Measurements from ENCODE around the gene KCNQ1. TPM values are rescaled to one million over a fixed set of nuclear protein-coding genes. Genes with fewer than 3 reads are reported as not detected.

The KCNQ1 gene
- total and polyA plus RNA-seq, 2 donors (not counting 3 experiments of a cell fraction or from before 2014, with no cell fraction given) = 0.07 to 0.09 TPM

DNA sequence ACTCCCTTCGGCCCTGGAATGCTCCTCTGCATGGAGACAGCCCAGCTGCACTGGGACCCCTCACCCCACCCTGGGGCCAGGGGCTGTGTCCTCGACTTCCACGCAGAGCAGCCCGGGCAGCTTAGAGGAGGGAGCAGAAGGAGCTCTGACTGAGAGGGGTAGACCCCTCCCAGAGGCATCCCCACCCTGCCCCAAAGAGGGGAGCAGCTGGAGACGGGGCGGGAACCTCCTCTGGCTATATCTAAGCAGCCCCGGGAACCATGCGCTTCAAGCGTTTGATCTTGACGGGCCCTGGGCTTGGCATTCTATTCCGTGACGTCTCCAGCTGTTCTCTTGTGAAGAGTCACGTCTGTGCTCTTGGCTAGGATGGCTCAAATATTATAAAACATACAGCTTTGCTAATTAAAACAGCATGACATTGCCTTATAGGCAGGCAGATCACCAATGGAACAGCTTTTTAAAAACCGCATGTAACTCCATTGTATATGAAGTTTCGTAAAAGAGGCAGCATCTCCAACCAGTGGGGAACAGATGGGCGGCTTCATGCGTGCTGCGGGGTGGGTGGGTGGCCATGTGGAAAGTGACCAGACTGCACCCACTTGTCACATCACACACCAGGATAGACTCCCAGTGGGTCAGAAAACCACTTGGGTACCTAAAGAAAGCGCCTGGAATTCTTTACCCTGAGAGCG, 7.7 kb downstream of the KCNQ1 start:
- POLR2A ChIA-PET = no interaction called here
- CTCF ChIA-PET = no interaction called here
- Histone ChIP-seq H3K36me3 (ENCODE audit: control insufficient read depth in 2 of 2, extremely low read depth in 1 of 2, insufficient read depth in 2 of 2, low read length in 2 of 2) (no peaks in the 10 kb centered on the region), H3K4me2 (ENCODE audit: insufficient read depth, low read length) (no peak overlapping the region), H2AFZ (ENCODE audit: low read depth, low read length) (no peak overlapping the region), H3K9me3 (replicated peaks; ENCODE audit: control insufficient read depth, insufficient read depth, low read length) (no peaks in the 10 kb centered on the region), H3K9me1 (replicated peaks; ENCODE audit: control insufficient read depth, extremely low read depth, insufficient read depth, low read length) (no peaks in the 10 kb centered on the region), H3K4me3 (replicated peaks in 1 of 3; ENCODE audit: insufficient read depth in 1 of 3, low read depth in 1 of 3, low read length in 3 of 3) (no peak overlapping the region), H3K27ac (ENCODE audit: insufficient read depth, low read depth, low read length) (no peak overlapping the region), H3K79me2 (ENCODE audit: control insufficient read depth, insufficient read depth, low read length) (no peaks in the 10 kb centered on the region), H3K9ac (replicated peaks; ENCODE audit: extremely low read depth, insufficient read depth, low read length) (no peak overlapping the region), H3K4me1 (ENCODE audit: control insufficient read depth, extremely low read depth, insufficient read depth, low read length) (no peaks in the 10 kb centered on the region), H4K20me1 (replicated peaks; ENCODE audit: control insufficient read depth, extremely low read depth, insufficient read depth, low read length) (no peaks in the 10 kb centered on the region), H3K27me3 (ENCODE audit: control insufficient read depth in 2 of 2, insufficient read depth in 2 of 2, low read length in 2 of 2) (no peaks in the 10 kb centered on the region)
- dilution Hi-C loops (cut with MboI; ENCODE audit: extremely low pct_ligation_motif_present, low sequenced_read_pairs) (no loop called here), intact Hi-C loops (cut with micrococcal nuclease) (no loop called here)
- no peak for FAIRE-seq
- BruUV-seq (replicated peaks) = no TSS peak
- no peak for DNase-seq (ENCODE audit: low read depth, low spot score)
- TF ChIP-seq JUN (IDR thresholded peaks at IDR 0.05; ENCODE audit: borderline replicate concordance, insufficient read depth, insufficient read length, low read depth) (no peak), POLR2AphosphoS5 (IDR thresholded peaks at IDR 0.05; ENCODE audit: insufficient read depth, low read depth, low read length) (no peak), EZH2 (IDR thresholded peaks at IDR 0.05; ENCODE audit: borderline replicate concordance, low read depth, low read length, severe bottlenecking) (no peak)

DNA sequence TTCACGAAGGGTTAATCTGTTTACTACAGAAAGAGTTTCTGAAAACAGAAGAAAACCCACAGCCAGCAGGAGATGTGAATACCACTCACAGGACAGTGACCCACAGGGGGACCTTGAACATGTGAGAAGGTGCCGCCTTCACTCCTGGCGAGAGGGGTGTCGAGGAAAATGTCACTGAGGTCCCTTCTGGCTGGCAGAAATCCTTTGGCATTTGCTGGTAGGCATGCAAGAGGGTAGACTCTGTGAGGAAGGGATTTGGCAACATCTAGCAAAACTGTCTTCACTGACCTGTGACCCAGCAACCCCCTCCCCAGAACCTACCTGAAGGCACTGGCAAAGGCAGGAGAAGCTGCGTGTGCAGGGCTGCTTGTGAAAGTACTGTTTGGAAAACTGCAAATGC, 8.6 kb downstream of the KCNQ1 start:
- Histone ChIP-seq H3K4me1 (ENCODE audit: control insufficient read depth, extremely low read depth, insufficient read depth, low read length) (no peaks in the 10 kb centered on the region), H4K20me1 (replicated peaks; ENCODE audit: control insufficient read depth, extremely low read depth, insufficient read depth, low read length) (no peaks in the 10 kb centered on the region), H3K9me3 (replicated peaks; ENCODE audit: control insufficient read depth, insufficient read depth, low read length) (no peaks in the 10 kb centered on the region), H3K9me1 (replicated peaks; ENCODE audit: control insufficient read depth, extremely low read depth, insufficient read depth, low read length) (no peaks in the 10 kb centered on the region), H3K79me2 (ENCODE audit: control insufficient read depth, insufficient read depth, low read length) (no peaks in the 10 kb centered on the region), H3K9ac (replicated peaks; ENCODE audit: extremely low read depth, insufficient read depth, low read length) (no peak overlapping the region), H2AFZ (ENCODE audit: low read depth, low read length) (no peak overlapping the region), H3K27ac (ENCODE audit: insufficient read depth, low read depth, low read length) (no peak overlapping the region), H3K4me2 (ENCODE audit: insufficient read depth, low read length) (no peak overlapping the region), H3K36me3 (ENCODE audit: control insufficient read depth in 2 of 2, extremely low read depth in 1 of 2, insufficient read depth in 2 of 2, low read length in 2 of 2) (no peaks in the 10 kb centered on the region), H3K27me3 (ENCODE audit: control insufficient read depth in 2 of 2, insufficient read depth in 2 of 2, low read length in 2 of 2) (no peaks in the 10 kb centered on the region), H3K4me3 (replicated peaks in 1 of 3; ENCODE audit: insufficient read depth in 1 of 3, low read depth in 1 of 3, low read length in 3 of 3) (no peak overlapping the region)
- no peak for DNase-seq (ENCODE audit: low read depth, low spot score)
- intact Hi-C loops (cut with micrococcal nuclease) = no loop called here
- no peak for FAIRE-seq
- ChIA-PET POLR2A (no interaction called here), CTCF (no interaction called here)
- BruUV-seq (replicated peaks) = no TSS peak
- TF ChIP-seq POLR2A (IDR thresholded peaks at IDR 0.05; ENCODE audit: low read depth, low read length) (no peak), FOS (IDR thresholded peaks at IDR 0.05; ENCODE audit: borderline replicate concordance, insufficient read depth, low read length) (no peak), POLR2AphosphoS5 (IDR thresholded peaks at IDR 0.05; ENCODE audit: insufficient read depth, low read depth, low read length) (no peak), GATA2 (IDR thresholded peaks at IDR 0.05; ENCODE audit: insufficient read depth, insufficient read length, low read depth, low read length) (no peak), JUN (IDR thresholded peaks at IDR 0.05; ENCODE audit: borderline replicate concordance, insufficient read depth, insufficient read length, low read depth) (no peak), EZH2 (IDR thresholded peaks at IDR 0.05; ENCODE audit: borderline replicate concordance, low read depth, low read length, severe bottlenecking) (no peak)
- TF ChIP-seq, protein P1, sequence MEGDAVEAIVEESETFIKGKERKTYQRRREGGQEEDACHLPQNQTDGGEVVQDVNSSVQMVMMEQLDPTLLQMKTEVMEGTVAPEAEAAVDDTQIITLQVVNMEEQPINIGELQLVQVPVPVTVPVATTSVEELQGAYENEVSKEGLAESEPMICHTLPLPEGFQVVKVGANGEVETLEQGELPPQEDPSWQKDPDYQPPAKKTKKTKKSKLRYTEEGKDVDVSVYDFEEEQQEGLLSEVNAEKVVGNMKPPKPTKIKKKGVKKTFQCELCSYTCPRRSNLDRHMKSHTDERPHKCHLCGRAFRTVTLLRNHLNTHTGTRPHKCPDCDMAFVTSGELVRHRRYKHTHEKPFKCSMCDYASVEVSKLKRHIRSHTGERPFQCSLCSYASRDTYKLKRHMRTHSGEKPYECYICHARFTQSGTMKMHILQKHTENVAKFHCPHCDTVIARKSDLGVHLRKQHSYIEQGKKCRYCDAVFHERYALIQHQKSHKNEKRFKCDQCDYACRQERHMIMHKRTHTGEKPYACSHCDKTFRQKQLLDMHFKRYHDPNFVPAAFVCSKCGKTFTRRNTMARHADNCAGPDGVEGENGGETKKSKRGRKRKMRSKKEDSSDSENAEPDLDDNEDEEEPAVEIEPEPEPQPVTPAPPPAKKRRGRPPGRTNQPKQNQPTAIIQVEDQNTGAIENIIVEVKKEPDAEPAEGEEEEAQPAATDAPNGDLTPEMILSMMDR (IDR thresholded peaks at IDR 0.05; ENCODE audit: extremely low read depth in 1 of 2, insufficient read depth in 1 of 2, low read depth in 1 of 2, low read length in 2 of 2) = no peak
- TF ChIP-seq, protein P2, sequence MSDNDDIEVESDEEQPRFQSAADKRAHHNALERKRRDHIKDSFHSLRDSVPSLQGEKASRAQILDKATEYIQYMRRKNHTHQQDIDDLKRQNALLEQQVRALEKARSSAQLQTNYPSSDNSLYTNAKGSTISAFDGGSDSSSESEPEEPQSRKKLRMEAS (IDR thresholded peaks at IDR 0.05; ENCODE audit: insufficient read depth, insufficient read length) = no peak
- dilution Hi-C loops (cut with MboI; ENCODE audit: extremely low pct_ligation_motif_present, low sequenced_read_pairs) = no loop called here
